IPS-18c (cell line): ENCODE measurements around the gene MYO5A.
"Not testable (repeated sequence)": the region's sequence is repeated elsewhere in the genome, so short reads cannot be mapped to it uniquely, and the experiment has no call there.

ENCODE experiments used
- H3K4me3 ChIP-seq: 2 replicates; pipeline ENCODE4 v1.7.0; 2013; ENCODE audit warnings: low read depth, mild to moderate bottlenecking, low read length, moderate library complexity; ENCODE audit not compliant: insufficient read depth
- H3K9me3 ChIP-seq: one replicate; pipeline ENCODE4 v1.6.1; 2013; ENCODE audit warnings: mild to moderate bottlenecking, low read length, moderate library complexity; ENCODE audit not compliant: control insufficient read depth, insufficient read depth

The MYO5A gene

DNA sequence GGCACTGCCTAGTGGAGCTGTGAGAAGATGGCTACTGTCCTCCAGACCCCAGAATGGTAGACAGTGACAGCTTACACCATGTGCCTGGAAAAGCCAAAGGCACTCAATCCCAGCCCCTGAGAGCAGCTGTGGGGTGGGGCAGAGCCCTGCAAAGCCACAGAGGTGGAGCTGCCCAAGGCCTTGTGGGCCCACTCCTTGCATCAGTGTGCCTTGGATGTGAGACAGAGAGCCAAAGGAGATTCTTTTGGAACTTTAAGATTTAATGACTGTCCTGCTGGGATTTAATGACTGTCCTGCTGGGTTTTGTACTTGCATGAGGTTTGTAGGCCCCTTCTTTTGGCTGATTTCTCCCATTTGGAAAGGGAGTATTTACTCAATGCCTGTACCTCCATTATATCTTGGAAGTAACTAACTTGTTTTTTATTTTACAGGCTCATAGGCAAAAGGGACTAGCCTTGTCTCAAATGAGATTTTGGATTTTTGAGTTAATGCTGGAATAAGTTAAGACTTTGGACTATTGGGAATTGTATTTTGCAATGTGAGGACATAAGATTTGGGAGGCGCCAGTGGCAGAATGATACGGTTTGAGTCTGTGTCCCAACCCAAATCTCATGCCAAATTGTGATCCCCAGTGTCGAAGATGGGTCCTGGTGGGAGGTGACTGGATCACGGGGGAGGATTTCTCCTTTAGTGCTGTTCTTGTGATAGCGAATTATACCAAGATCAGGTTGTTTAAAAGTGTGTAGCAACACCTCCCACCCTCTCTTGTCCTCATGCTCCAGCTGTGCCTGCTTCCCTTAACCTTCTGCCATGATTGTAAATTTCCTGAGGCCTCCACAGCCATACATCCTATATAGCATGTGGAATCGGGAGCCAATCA, 80.4 kb downstream of the MYO5A start:
- H3K4me3 ChIP-seq = no peak overlapping the region
- peaks cover 3% of the 10 kb centered on the region for H3K9me3 ChIP-seq

DNA sequence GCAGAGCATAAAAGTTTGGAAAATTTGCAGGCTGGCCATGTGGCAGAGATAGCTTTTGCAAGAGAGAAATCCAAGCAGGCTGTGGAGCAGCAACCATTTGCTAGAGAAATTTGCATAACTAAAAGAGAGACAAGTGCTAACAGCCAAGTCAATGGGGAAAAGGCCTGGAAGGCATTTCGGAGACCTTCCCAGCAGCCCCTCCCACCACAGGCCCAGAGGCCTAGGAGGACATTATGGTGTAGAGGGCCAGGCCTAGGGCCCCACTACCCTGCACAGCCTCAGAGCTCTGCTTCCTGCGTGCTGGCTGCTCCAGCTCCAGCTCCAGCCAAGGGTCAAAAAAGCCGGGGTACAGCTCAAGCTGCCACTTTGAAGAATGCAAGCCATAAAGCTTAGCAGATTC, 82.7 kb downstream of the MYO5A start:
- Histone ChIP-seq H3K9me3 (peaks cover 3% of the 10 kb centered on the region), H3K4me3 (no peak overlapping the region; the same call in 1 of the 2 replicates)

DNA sequence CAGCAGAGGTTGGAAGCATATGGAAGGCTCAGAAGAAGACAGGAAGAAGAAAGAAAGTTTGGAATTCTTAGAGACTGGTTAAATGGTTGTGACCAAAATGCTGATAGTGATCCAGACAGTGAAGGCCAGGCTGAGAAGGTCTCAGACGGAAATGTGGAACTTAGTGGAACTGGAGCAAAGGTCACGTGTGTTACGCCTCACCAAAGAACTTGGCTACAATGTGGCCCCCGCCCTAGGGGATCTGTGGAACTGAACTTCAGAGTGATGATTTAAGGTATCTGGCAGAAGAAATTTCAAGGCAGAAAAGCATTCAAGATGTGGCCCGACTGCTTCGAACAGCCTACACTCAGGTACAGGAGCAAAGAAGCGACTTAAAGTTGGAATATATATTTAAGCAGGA, 83.1 kb downstream of the MYO5A start:
- Histone ChIP-seq H3K9me3 (peaks cover 3% of the 10 kb centered on the region), H3K4me3 (no peak overlapping the region)

DNA sequence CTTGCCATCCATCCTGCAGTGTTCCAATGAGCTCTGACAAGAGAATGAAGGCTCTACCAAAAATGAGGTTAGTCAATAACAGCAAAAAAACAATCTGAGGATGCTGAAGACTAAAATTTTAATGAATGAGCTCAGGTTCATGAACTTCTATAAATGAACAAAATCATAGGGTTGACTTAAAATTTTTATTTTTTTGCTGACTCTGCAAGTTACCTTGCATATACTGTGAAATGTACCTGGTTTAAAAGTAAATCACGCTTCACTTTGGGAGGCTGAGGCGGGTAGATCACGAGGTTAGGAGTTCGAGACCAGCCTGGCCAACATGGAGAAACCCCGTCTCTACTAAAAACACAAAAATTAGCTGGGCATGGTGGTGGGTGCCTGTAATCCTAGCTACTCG, 85.5 kb downstream of the MYO5A start:
- H3K4me3 ChIP-seq, H3K9me3 ChIP-seq: not testable (repeated sequence)

DNA sequence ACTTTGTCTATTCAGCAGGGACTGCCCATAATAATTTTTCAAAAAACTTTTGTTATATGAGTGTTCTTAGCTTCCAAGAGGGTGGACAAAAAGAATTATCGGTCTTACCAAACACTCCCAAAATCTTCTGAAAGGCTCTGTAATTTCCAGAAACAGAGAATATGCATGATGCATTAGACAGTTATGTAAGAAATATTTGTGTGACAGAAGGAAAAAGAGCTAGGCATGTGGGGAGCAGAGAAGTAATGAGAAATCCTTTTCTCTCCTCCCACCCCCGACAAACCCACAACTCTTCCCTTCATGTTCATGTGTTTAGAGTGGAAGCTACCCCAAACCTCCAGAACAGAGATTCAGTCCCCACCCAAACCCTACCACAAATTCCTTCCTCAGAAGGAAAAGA, 86.8 kb downstream of the MYO5A start:
- H3K9me3 ChIP-seq = peaks cover 3% of the 10 kb centered on the region
- H3K4me3 ChIP-seq = no peak overlapping the region

DNA sequence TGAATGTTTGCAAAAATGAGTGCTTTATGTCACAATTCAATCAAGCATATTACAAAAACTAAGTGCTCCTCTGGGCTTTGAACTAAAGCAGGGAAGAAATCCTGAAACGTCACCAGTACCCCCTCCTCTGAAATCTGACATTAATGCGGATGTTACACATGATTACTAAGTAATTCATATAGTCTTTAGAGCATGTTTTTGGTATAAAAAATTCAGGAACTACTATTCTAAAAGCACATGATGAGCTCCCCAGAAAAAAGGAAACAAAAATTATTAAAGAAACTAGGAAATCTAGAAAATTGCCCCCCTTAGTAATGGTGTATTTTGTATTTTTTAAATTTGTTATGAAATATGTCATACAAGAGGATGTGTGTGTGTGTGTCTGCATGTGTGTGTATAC, 87.7 kb downstream of the MYO5A start:
- Histone ChIP-seq H3K9me3 (peaks cover 3% of the 10 kb centered on the region), H3K4me3 (no peak overlapping the region)

DNA sequence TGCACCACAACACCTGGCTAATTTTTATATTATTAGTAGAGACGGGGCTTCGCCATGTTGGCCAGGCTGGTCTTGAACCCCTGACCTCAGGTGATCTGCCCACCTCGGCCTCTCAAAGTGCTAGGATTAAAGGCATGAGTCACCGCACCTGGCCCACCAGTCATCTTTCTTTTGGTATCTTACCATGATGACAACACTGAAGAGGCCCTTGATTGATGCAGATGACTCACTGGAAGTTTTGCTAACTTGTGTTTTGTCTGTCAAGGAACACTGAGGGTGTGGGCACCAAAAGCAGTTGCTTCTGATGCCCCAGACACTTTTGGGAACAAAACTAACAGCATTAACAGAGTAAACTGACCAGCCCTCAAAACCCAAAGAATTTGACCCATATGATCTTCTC, 88.3 kb downstream of the MYO5A start:
- Histone ChIP-seq H3K9me3 (peaks cover under 1% of the 10 kb centered on the region), H3K4me3 (no peak overlapping the region)

DNA sequence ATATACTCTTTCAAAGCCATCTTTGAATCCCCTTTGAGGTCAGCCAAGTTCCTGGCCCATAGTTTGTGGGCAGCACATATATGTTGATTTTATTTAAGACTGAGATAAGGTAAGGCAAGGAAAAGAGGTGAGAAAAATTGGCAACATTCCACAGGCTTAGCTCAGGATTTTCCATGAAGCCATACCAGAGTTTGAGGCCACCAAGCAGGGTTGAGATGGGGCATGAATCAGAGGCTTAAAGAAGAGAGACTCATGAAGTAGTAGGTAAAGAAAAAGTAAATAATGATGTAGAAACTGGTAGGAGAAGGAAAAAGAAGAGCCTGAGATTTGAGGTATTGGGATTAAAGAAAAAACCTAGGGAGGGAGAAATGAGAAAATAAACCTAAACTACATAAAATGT, 89.2 kb downstream of the MYO5A start:
- no peak overlapping the region for H3K4me3 ChIP-seq
- no peaks in the 10 kb centered on the region for H3K9me3 ChIP-seq

DNA sequence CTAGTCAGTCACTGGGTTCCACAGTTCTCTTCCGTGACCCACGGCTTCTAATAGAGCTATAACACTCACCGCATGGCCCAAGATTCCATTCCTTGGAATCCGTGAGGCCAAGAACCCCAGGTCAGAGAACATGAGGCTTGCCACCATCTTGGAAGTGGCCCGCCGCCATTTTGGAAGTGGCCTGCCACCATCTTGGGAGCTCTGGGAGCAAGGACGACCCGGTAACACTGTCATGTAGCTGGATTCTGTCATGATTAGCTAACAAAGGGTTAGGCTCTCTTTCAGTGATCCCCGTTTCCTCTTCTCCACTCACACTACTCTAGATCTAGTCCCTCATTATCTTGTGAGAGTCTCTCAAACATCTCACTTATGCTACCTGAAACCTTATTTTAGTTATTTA, 89.6 kb downstream of the MYO5A start:
- not testable (repeated sequence) for H3K9me3 ChIP-seq, H3K4me3 ChIP-seq

DNA sequence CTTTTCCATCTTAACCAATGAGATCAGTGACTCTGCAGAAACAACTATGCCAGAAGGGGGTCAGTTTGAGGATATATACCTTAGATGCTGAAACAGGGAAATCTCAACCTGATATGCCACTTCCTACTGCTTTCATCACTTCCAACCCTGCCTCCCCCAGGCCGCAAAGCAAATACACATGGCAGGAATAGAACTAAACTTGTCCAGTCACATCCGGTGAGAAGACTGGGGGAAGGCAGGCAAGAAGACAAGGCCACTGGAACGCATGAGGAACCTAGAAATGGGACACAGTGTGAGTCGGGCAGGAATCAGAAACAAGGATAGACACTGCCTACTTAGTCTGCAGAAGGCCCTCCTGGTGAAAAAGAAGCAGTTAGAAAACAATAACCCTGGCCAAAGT, 90.6 kb downstream of the MYO5A start:
- no peak overlapping the region for H3K4me3 ChIP-seq
- no peaks in the 10 kb centered on the region for H3K9me3 ChIP-seq

DNA sequence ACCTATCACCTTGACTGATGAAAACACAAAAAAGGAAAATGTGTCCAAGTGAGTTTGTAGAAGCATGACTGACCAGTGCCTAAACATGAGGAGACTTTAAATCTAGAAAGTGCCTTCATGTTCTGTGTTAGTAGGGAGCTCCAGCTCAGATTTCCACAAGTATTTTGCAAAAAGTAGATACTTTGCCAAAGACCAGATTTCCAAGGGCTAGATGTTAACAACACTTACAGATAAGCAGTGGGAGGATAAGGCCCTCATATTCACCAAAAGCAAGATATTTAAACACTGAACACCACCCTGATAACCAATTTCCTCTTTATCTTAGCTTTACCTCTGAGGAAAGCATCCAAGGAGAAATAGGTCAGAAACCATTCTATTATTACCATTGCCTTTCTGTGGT, 91.0 kb downstream of the MYO5A start:
- Histone ChIP-seq H3K9me3 (no peaks in the 10 kb centered on the region), H3K4me3 (no peak overlapping the region)

DNA sequence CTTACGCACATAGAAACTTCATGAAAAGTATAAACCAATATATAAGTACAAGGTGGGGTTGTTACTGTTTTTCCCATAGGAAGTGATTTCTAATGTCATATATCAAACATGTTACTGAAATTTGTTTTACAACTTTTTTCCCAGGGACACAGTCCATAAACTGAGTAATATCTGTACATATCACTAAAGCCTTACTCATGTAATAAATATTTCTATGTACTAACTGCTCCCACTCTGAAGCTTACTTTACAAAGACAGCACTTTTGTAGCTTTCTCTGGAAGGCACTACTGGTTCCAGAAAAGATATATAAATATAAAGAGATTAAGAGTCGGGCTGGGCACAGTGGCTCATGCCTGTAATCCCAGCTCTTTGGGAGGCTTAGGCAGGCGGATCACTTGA, 91.7 kb downstream of the MYO5A start:
- no peaks in the 10 kb centered on the region for H3K9me3 ChIP-seq
- H3K4me3 ChIP-seq = no peak overlapping the region

DNA sequence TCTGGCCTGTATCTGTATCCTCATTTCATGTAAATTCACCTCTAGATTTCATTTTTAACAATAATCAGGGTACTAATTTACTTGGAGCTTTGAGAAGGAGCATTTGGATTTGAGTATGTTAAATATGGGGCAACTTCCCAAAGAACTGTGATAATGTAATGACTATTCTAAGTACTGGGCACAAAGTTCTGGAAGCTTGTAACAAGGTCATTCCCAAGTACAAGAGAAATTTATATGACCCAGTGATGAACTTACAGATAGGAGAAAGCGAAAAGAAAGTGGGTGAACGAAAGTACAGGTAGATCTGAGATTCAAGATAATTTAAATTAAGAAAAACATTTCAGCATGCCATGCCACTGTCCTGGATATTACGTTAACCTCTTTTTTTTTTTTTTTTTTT, 93.8 kb downstream of the MYO5A start:
- Histone ChIP-seq H3K9me3 (no peaks in the 10 kb centered on the region), H3K4me3 (no peak overlapping the region)

DNA sequence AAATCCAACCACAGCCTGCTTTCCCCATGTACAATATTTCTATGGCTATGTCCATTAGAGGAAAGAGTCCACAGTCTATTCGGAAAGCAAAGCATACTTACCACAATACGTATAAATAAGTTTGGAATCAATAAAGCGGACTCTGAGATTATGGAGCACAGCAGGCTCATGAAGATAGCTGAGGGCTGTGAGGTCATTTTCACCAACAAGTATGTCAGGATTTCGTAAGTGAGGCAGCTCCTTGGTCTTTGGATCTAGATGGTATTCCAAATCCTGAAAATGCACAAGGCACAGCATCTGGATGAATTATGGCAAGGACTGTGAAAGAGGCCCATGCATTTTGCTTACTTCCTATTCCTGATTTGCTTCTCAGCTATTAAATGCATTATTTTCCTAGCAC, 100.4 kb downstream of the MYO5A start:
- no peaks in the 10 kb centered on the region for H3K9me3 ChIP-seq
- H3K4me3 ChIP-seq = no peak overlapping the region

DNA sequence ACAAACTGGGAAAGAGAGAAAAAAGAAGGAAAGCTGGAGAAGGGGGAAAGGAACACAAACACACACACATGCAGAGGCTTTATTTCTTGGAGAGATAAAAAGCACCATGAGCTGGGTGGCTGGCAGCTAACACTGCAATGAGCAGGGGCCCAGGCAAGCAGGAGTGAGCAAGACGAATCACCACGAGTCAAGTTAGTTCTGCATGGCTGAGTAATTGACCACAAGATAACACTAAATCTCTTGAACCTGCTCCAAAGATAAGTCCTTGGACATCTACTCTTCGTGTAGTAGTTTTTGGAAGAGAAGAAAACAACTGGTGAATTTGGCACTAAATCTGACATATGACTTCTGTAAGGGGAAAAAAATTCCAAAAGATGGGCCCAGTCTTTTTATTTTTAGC, 100.9 kb downstream of the MYO5A start:
- no peak overlapping the region for H3K4me3 ChIP-seq
- H3K9me3 ChIP-seq = no peaks in the 10 kb centered on the region

DNA sequence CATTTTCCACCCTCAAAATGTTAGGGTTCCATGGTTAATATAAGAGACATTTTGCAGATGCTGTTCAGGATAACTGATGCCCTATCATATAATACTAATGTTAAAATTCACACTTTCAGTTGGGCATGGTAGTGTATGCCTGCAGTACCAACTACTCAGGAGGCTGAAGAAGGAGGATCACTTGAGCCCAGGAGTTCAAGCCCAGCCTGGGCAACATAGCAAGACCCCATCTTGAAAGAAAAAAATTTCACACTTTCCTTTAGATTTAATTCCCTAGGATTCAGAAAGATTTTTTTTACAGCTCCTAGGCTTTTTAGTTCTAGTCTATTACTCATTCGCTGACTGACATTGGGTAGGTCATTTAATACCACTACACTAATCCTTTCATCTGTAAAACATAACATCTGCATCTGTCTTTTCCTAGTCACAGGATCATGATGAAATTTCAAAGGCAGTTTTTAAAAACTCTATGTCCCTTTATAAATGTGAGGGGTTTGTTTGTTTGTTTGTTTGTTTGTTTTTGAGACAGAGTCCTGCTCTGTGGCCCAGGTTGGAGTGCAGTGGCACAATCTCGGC, 103.7 kb downstream of the MYO5A start:
- Histone ChIP-seq H3K9me3 (no peaks in the 10 kb centered on the region), H3K4me3 (no peak overlapping the region)

DNA sequence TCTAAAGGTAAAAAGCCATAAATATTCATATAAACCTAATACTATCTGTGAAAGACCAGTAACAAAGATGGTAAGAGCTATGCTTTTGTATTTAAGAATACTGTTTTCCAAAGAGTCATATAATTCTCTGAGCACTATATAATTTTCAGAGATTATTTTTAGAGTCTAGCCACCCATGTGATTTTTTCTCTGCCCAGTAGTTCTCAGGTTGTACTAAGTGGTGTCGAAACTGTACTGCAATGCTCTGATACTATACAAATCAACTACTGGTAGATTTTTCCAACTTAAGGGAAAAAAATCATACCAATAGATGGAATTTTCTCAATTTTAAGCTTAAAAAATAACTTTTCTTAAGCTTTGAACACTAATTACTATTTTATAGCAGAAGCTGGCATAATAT, 104.8 kb downstream of the MYO5A start:
- no peaks in the 10 kb centered on the region for H3K9me3 ChIP-seq
- no peak overlapping the region for H3K4me3 ChIP-seq

DNA sequence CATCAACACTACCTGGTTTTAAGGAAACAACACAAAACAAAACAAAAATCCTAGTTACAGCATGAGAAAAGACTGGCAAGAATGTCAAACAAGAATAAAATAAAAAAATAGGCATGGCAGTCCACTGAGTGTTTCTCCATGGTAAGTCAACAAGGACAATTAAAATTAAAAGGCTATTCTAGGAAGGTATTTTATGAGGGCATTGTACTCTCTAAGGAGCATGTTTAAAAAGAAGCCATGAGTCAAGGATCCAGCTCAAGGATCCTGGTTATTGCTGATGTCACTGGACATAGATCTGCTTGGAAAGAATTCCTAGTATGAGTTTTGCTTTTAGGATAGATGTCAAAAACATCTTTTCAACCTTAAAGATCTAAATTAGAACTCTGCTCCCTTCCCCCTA, 106.7 kb downstream of the MYO5A start:
- H3K4me3 ChIP-seq = no peak overlapping the region
- H3K9me3 ChIP-seq = no peaks in the 10 kb centered on the region

DNA sequence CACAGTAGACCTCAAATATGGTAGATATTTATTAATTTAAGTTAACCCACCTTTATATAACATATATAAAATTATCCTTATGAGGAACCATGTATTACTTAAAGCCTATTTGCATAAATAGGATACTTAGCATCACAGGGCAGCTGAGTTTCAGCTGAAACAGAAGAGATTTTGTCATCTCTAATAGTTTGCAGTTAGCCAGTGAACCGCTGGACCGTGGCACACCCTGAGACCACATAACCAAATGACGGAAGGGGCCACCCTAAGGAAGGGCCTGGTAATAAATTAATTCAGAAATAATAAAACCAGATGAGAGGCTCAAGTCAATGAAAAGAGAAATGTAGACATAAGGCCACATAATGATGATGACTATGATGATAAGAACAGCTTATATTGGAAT, 107.7 kb downstream of the MYO5A start:
- Histone ChIP-seq H3K9me3 (no peaks in the 10 kb centered on the region), H3K4me3 (no peak overlapping the region)
